Uterus (tissue), 4 donors: ENCODE data around the gene FAM168B. TPM values are rescaled to one million over a fixed set of nuclear protein-coding genes. Genes with fewer than 3 reads are reported as not detected.

Experiments used
- DNase-seq, 2 donors: peaks; one replicate each; pipeline ENCODE4 v3.0.0-alpha.2; 2019 to 2020
- H3K27ac ChIP-seq, 2 donors: fragments of 200-600 bp; sonication (generic); 1 replicate in 1 of 2; 2 replicates in 1 of 2; pipeline ENCODE4 v1.5.1; 2016 to 2018
- H3K27me3 ChIP-seq, 2 donors: fragments of 200-600 bp; sonication (generic); one replicate each; pipeline ENCODE4 v1.5.1; 2018 to 2019; ENCODE audit warnings: control low read depth in 1 of 2
- H3K36me3 ChIP-seq, 2 donors: fragments of 200-600 bp; sonication (generic); one replicate each; pipeline ENCODE4 v1.5.1; 2019; ENCODE audit warnings: control low read depth in 1 of 2
- H3K4me1 ChIP-seq, 2 donors: fragments of 200-600 bp; sonication (generic); one replicate each; pipeline ENCODE4 v1.5.1; 2018 to 2019; ENCODE audit warnings: control low read depth in 1 of 2
- H3K4me3 ChIP-seq, 2 donors: fragments of 200-600 bp; sonication (generic); 1 replicate in 1 of 2; 2 replicates in 1 of 2; pipeline ENCODE4 v1.5.1; 2018 to 2019; ENCODE audit warnings: mild to moderate bottlenecking in 1 of 2
- H3K9me3 ChIP-seq, 2 donors: fragments of 200-600 bp; sonication (generic); one replicate each; pipeline ENCODE4 v1.5.1; 2019; ENCODE audit warnings: control low read depth in 1 of 2
- POLR2A ChIP-seq, 2 donors: fragments of 450-650 bp; IDR thresholded peaks; one replicate each; pipeline ENCODE4 v1.6.1; 2016; ENCODE audit warnings: antibody characterized with exemption in 2 of 2, mild to moderate bottlenecking in 1 of 2, moderate library complexity in 1 of 2
- intact Hi-C: fragments of 100-400 bp; cut with DNase I; formaldehyde crosslinking; loops from one replicate; pipeline ENCODE4 v1.15.1; 2023; ENCODE audit warnings: low total_unique reads
- total RNA-seq, 4 donors: library from RNA; depleted of rRNA in 3 of 4; stranded (reverse); fragments of >200 nt in 3 of 4; gene quantifications; one replicate each; pipeline versions ENCODE4 v1.1.0 to v1.2.4, GENCODE V29; 2014 to 2023
- TF ChIP-seq, protein P1 (sequence below), 4 experiments: fragments of 200-600 bp in 2 of 4; fragments of 450-650 bp in 2 of 4; sonication (generic) in 2 of 4; IDR thresholded peaks; one replicate each; pipeline ENCODE4 v1.5.1; 2016 to 2019; ENCODE audit warnings: antibody characterized with exemption in 4 of 4, mild to moderate bottlenecking in 2 of 4, moderate library complexity in 1 of 4
- donor health status: DM: yes; HTN: yes; CAD: no.

FAM168B gene
- total RNA-seq, 4 donors from 2014 or later, result 50.0 to 194 (median 104) TPM

- no peaks in the 10 kb centered on the region for H3K27me3 ChIP-seq
- no peak overlapping the region for H3K4me3 ChIP-seq
- intact Hi-C loops, result no loop called here
- no peaks in the 10 kb centered on the region for H3K9me3 ChIP-seq
- TF ChIP-seq, protein P1, sequence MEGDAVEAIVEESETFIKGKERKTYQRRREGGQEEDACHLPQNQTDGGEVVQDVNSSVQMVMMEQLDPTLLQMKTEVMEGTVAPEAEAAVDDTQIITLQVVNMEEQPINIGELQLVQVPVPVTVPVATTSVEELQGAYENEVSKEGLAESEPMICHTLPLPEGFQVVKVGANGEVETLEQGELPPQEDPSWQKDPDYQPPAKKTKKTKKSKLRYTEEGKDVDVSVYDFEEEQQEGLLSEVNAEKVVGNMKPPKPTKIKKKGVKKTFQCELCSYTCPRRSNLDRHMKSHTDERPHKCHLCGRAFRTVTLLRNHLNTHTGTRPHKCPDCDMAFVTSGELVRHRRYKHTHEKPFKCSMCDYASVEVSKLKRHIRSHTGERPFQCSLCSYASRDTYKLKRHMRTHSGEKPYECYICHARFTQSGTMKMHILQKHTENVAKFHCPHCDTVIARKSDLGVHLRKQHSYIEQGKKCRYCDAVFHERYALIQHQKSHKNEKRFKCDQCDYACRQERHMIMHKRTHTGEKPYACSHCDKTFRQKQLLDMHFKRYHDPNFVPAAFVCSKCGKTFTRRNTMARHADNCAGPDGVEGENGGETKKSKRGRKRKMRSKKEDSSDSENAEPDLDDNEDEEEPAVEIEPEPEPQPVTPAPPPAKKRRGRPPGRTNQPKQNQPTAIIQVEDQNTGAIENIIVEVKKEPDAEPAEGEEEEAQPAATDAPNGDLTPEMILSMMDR (IDR thresholded peaks at IDR 0.05), result no peak
- TF ChIP-seq POLR2A (IDR thresholded peaks at IDR 0.05), result no peak
- H3K27ac ChIP-seq, result no peak overlapping the region
- no peaks in the 10 kb centered on the region for H3K36me3 ChIP-seq
- no peak for DNase-seq
- H3K4me1 ChIP-seq, result peaks cover 0 to 4% of the 10 kb centered on the region in 2 donors
These were observed 34.9 kb downstream of the FAM168B start for GRCh38 chr2:131058214-131058843.

DNA sequence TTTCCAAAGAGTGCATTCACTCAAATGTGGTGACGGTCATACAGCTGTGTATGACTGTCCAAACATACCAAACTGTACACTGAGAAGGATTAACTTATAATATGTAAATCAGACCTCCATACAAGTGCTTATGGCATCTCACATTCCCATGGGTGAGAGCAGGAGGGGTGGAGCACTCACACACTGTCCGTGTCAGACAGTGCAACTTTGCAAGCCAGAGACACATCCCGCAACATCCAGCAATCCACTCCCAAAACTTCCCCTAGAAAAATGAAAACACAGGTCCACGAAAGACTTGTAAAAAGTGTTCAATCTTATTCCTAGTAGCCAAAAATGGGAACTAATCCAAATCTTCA, 36.4 kb downstream of the FAM168B start:
- Histone ChIP-seq H3K27me3 (no peaks in the 10 kb centered on the region), H3K36me3 (no peaks in the 10 kb centered on the region), H3K9me3 (no peaks in the 10 kb centered on the region), H3K4me1 (peaks cover 0 to 4% of the 10 kb centered on the region in 2 donors), H3K27ac (no peak overlapping the region), H3K4me3 (no peak overlapping the region)
- TF ChIP-seq POLR2A (IDR thresholded peaks at IDR 0.05), result no peak
- TF ChIP-seq, protein P1 (IDR thresholded peaks at IDR 0.05), result no peak
- DNase-seq, result no peak
- intact Hi-C loops, result no loop called here

GRCh38 chr2:131056204-131056931, 36.9 kb downstream of the FAM168B start:
- no peak for TF ChIP-seq POLR2A (IDR thresholded peaks at IDR 0.05)
- TF ChIP-seq, protein P1 (IDR thresholded peaks at IDR 0.05), result no peak
- no peak overlapping the region for H3K4me3 ChIP-seq
- peaks cover 0 to 4% of the 10 kb centered on the region in 2 donors for H3K4me1 ChIP-seq
- DNase-seq, result no peak
- H3K36me3 ChIP-seq, result no peaks in the 10 kb centered on the region
- no peak overlapping the region for H3K27ac ChIP-seq
- intact Hi-C loops, result no loop called here
- no peaks in the 10 kb centered on the region for H3K27me3 ChIP-seq
- no peaks in the 10 kb centered on the region for H3K9me3 ChIP-seq

DNA sequence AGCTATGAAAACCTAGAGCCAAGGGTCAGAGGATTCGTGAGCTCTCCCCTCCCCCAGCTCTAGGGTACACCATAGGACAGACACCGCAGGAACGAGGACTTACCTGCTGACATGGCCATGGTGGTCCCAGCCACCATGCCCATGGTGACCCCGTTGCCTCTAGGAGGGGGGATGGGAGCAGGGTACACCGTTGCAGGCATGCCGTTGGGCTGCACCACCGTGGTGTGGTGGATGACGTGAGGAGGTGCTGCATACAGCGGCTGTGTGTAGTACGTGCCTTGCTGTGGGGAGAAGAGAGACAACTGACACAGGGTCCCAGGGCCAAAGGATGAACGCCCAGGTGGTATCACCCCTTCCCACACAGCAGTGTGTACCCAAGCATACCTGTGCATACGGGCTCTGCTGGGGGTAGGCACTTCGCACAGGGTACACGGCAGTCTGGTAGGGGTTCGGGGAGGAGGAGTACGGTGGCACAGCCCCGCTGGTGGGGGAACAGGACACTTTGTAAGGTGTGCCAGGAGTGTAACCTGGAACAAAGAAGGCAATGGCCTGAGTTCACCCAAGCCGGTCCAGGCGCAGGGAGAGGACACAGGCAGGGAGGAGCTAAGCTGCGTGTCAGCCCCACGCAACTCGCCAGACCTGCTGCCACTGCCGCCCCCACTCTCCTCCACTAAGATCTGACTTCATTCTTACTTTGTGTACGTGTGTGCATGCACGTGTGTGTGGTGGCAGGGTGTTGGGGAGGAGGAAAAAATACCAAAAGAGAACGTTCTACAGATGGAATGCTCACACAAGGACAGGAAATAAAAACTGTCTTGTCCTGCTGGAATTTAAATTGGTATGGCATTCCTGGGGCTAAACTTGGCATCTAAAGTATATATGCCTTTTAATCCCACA, 37.8 kb downstream of the FAM168B start:
- no peak for DNase-seq
- Histone ChIP-seq H3K4me1 (peaks cover 0 to 4% of the 10 kb centered on the region in 2 donors), H3K9me3 (no peaks in the 10 kb centered on the region), H3K4me3 (no peak overlapping the region), H3K27me3 (no peaks in the 10 kb centered on the region), H3K36me3 (no peaks in the 10 kb centered on the region), H3K27ac (no peak overlapping the region)
- TF ChIP-seq, protein P1 (IDR thresholded peaks at IDR 0.05), result no peak
- TF ChIP-seq POLR2A (IDR thresholded peaks at IDR 0.05), result no peak
- intact Hi-C loops, result no loop called here
